ENCODE data around the gene TTL.
"Not testable (repeated sequence)": the region's sequence is repeated elsewhere in the genome, so short reads cannot be mapped to it uniquely, and the experiment has no call there.

The TTL gene

GRCh38 chr2:112481528-112482233 is at the start of gene TTL:
Gene TTL (plus strand): TSS chr2:112482156. CDS start chr2:112482345, 189 bp downstream.
- DNase-seq (ENCODE audit: low spot score), result peak; percentile 48

- not testable (repeated sequence) for DNase-seq (ENCODE audit: low spot score)
Observed at GRCh38 chr2:112432390-112432734, 49.6 kb upstream of the TTL start.

- DNase-seq (ENCODE audit: low spot score), result not testable (repeated sequence)
Observed at GRCh38 chr2:112432735-112433479, 49.0 kb upstream of the TTL start.

- DNase-seq (ENCODE audit: low spot score), result not testable (repeated sequence)
Observed at GRCh38 chr2:112433480-112433879, 48.5 kb upstream of the TTL start, which contains the start of gene RGPD8. Gene RGPD8 (minus strand): TSS chr2:112433645. CDS start chr2:112433453, 192 bp downstream.

GRCh38 chr2:112433932-112434730 is 47.8 kb upstream of the TTL start:
- DNase-seq (ENCODE audit: low spot score), result no peak

GRCh38 chr2:112434890-112435715 is 46.9 kb upstream of the TTL start:
- DNase-seq (ENCODE audit: low spot score), result not testable (repeated sequence)

GRCh38 chr2:112435716-112436431 is 46.1 kb upstream of the TTL start:
- not testable (repeated sequence) for DNase-seq (ENCODE audit: low spot score)

- not testable (repeated sequence) for DNase-seq (ENCODE audit: low spot score)
Observed at GRCh38 chr2:112436993-112437392, 45.0 kb upstream of the TTL start.

- not testable (repeated sequence) for DNase-seq (ENCODE audit: low spot score)
Observed at GRCh38 chr2:112437405-112437831, 44.5 kb upstream of the TTL start.

GRCh38 chr2:112438603-112439261 is 43.2 kb upstream of the TTL start:
- not testable (repeated sequence) for DNase-seq (ENCODE audit: low spot score)

- DNase-seq (ENCODE audit: low spot score), result not testable (repeated sequence)
Observed at GRCh38 chr2:112444256-112444655, 37.7 kb upstream of the TTL start.

GRCh38 chr2:112449854-112450253 is 32.1 kb upstream of the TTL start:
- DNase-seq (ENCODE audit: low spot score), result no peak

GRCh38 chr2:112451317-112451716 is 30.6 kb upstream of the TTL start:
- no peak for DNase-seq (ENCODE audit: low spot score)

- no peak for DNase-seq (ENCODE audit: low spot score)
Observed at GRCh38 chr2:112454586-112454985, 27.4 kb upstream of the TTL start.

- DNase-seq (ENCODE audit: low spot score), result no peak
Observed at GRCh38 chr2:112459372-112459771, 22.6 kb upstream of the TTL start.

- DNase-seq (ENCODE audit: low spot score), result no peak
Observed at GRCh38 chr2:112462178-112462577, 19.8 kb upstream of the TTL start.

- DNase-seq (ENCODE audit: low spot score), result no peak
Observed at GRCh38 chr2:112463256-112463655, 18.7 kb upstream of the TTL start.

GRCh38 chr2:112465382-112465781 is 16.6 kb upstream of the TTL start:
- DNase-seq (ENCODE audit: low spot score), result peak; percentile 23

GRCh38 chr2:112472547-112473263 is 9.3 kb upstream of the TTL start:
- DNase-seq (ENCODE audit: low spot score), result no peak

Data from COLO829 (cell line).